A549 (cell line): Measurements from ENCODE around the gene RAD51B. TPM values are rescaled to one million over a fixed set of nuclear protein-coding genes. Genes with fewer than 3 reads are reported as not detected.

ENCODE experiments used
- ATAC-seq, 2 experiments: fragments of 200-7000 bp in 1 of 2; fragments of >200 bp in 1 of 2; cut with Nextera tagmentation in 1 of 2; cut with Tn5 transposase in 1 of 2; 3 replicates each; pipeline versions ENCODE4 v1.8.0 to v1.9.1; 2018 to 2020; ENCODE audit warnings: mild to moderate bottlenecking in 1 of 2, moderate library complexity in 1 of 2
- CTCF ChIA-PET: fragments of 300-600 bp; sonication (Branson Sonifier 250); formaldehyde crosslinking; extraction: SDS; loops from one replicate; lab custom pipeline; 2021; ENCODE audit warnings: antibody characterized with exemption, inconsistent platforms; lab: Yijun Ruan, JAX
- POLR2A ChIA-PET: fragments of 350-600 bp; formaldehyde crosslinking; extraction: SDS; loops from one replicate; lab custom pipeline; 2021; ENCODE audit warnings: antibody characterized with exemption, inconsistent platforms; lab: Yijun Ruan, JAX
- DNase-seq, 2 experiments: peaks; one replicate each; pipeline versions ENCODE4 v3.0.0 to v3.0.0-alpha.2; 2011 to 2016; ENCODE audit warnings: low read depth in 1 of 2, low spot score in 1 of 2
- FAIRE-seq: peaks from 2 replicates; lab custom pipeline; 2011; peaks lifted over from hg19 to GRCh38; lab: Jason Lieb, UNC
- H3K27ac ChIP-seq, 2 experiments: fragments of >200 bp; sonication (Bioruptor Twin); formaldehyde crosslinking; 3 replicates each; pipeline ENCODE4 v1.5.1; 2016 to 2017
- H3K4me1 ChIP-seq: fragments of >200 bp; sonication (Bioruptor Twin); formaldehyde crosslinking; 3 replicates; pipeline ENCODE4 v1.6.1; 2016
- H3K4me2 ChIP-seq: fragments of >200 bp; sonication (Bioruptor Twin); formaldehyde crosslinking; 3 replicates; pipeline ENCODE4 v1.6.1; 2016
- H3K4me3 ChIP-seq: fragments of >200 bp; sonication (Bioruptor Twin); formaldehyde crosslinking; 3 replicates; pipeline ENCODE4 v1.5.1; 2016
- H3K9me3 ChIP-seq: fragments of >200 bp; sonication (Bioruptor Twin); formaldehyde crosslinking; 3 replicates; pipeline ENCODE4 v1.6.1; 2016
- ATOH8 ChIP-seq: fragments of 250-450 bp; sonication (Bioruptor Pico); IDR thresholded peaks from 2 replicates; pipeline ENCODE4 v1.5.0; 2020; ENCODE audit warnings: low read depth, mild to moderate bottlenecking, moderate library complexity
- BCL3 ChIP-seq: fragments of >200 bp; sonication (Bioruptor Twin); formaldehyde crosslinking; IDR thresholded peaks from 3 replicates; pipeline ENCODE4 v1.6.1; 2016
- CEBPB ChIP-seq, 2 experiments: fragments of >200 bp in 1 of 2; sonication (Bioruptor Twin) in 1 of 2; formaldehyde crosslinking in 1 of 2; IDR thresholded peaks; 2 replicates each; pipeline ENCODE4 v1.6.1; 2012 to 2016
- CTCF ChIP-seq: fragments of >200 bp; sonication (Bioruptor Twin); formaldehyde crosslinking; IDR thresholded peaks from 3 replicates; pipeline ENCODE4 v1.5.1; 2016
- ELK1 ChIP-seq: fragments of 150-350 bp; IDR thresholded peaks from 2 replicates; pipeline ENCODE4 v1.6.1; 2014; ENCODE audit warnings: low read depth, mild to moderate bottlenecking, low read length
- FOSB ChIP-seq: fragments of 250-450 bp; sonication (Bioruptor Pico); IDR thresholded peaks from 2 replicates; pipeline ENCODE4 v1.5.0; 2020; ENCODE audit warnings: mild to moderate bottlenecking, moderate library complexity
- JUNB ChIP-seq: fragments of >200 bp; sonication (Bioruptor Twin); formaldehyde crosslinking; IDR thresholded peaks from 2 replicates; pipeline ENCODE4 v1.6.1; 2016
- MAZ ChIP-seq: fragments of 150-350 bp; IDR thresholded peaks from 2 replicates; pipeline ENCODE4 v1.6.1; 2014; ENCODE audit warnings: antibody characterized with exemption, low read depth, low read length, borderline replicate concordance
- NFE2L2 ChIP-seq: fragments of 150-350 bp; conservative IDR thresholded peaks from 2 replicates; pipeline ENCODE4 v1.6.1; 2014; ENCODE audit warnings: low read length
- PHF8 ChIP-seq: fragments of 200-600 bp; sonication (generic); IDR thresholded peaks from 2 replicates; pipeline ENCODE4 v1.6.1; 2016; ENCODE audit warnings: low read depth, mild to moderate bottlenecking, antibody characterized with exemption, moderate library complexity, borderline replicate concordance
- POLR2AphosphoS2 ChIP-seq: conservative IDR thresholded peaks from 2 replicates; pipeline ENCODE4 v1.6.1; 2012; ENCODE audit warnings: low read length, improper control_type of control experiment, inconsistent platforms
- RCOR1 ChIP-seq: fragments of 150-350 bp; IDR thresholded peaks from 2 replicates; pipeline ENCODE4 v1.6.1; 2014; ENCODE audit warnings: antibody characterized with exemption, low read length, low read depth
- REST ChIP-seq: fragments of 200-600 bp; sonication (generic); IDR thresholded peaks from 2 replicates; pipeline ENCODE4 v1.6.1; 2016; ENCODE audit warnings: antibody characterized with exemption, mild to moderate bottlenecking, moderate library complexity
- TP53 ChIP-seq: fragments of 250-450 bp; sonication (Bioruptor Pico); IDR thresholded peaks from 2 replicates; pipeline ENCODE4 v1.5.0; 2021; ENCODE audit warnings: mild to moderate bottlenecking, moderate library complexity
- WGBS: methylation state at CpG from one replicate; pipeline ENCODE4 v1.1.6; 2017; ENCODE audit errors: missing lambda C conversion rate; 5-methylcytosine and 5-hydroxymethylcytosine counted together
- polyA plus RNA-seq, 4 experiments: library from polyadenylated mRNA; depleted of rRNA in 3 of 4; stranded (reverse); fragments of >200 nt; fragmentation: RNase III in 1 of 4; extraction: RNeasy Plus Mini Kit Qiagen cat#74134 plus additional on column Dnase treatment in 1 of 4; gene quantifications; 2 replicates in 3 of 4; 3 replicates in 1 of 4; pipeline ENCODE4 v1.2.3, GENCODE V29; 2011 to 2017

Gene RAD51B
- polyA plus RNA-seq, 2 of the 4 experiments (the other 2 are of a cell fraction) = 7.2 to 10.8 TPM

- TF ChIP-seq CTCF (no peak), MAZ (no peak)
- TF ChIP-seq, all 56 proteins: peak for 0
Measured at GRCh38 chr14:68262567-68262966, 443.0 kb downstream of the RAD51B start (continued).

GRCh38 chr14:68263563-68264259 is 444.1 kb downstream of the RAD51B start:
- TF ChIP-seq PHF8 (no peak), RCOR1 (no peak), BCL3 (no peak), CEBPB (IDR thresholded peaks at IDR 0.05) (no peak), ATOH8 (no peak)
- peak overlapping the region; percentile 11 to 28; a peak in 3 of 6 replicates for H3K27ac ChIP-seq
- H3K4me2 ChIP-seq = no peak overlapping the region
- no peak for ATAC-seq
- no peaks in the 10 kb centered on the region for H3K9me3 ChIP-seq
- ChIA-PET POLR2A (no interaction called here), CTCF (no interaction called here)
- H3K4me3 ChIP-seq = no peak overlapping the region
- DNase-seq = no peak
- FAIRE-seq = peak; percentile 23
- 79% methylated on average over 3 of the region's 3 CpGs for WGBS
- no peaks in the 10 kb centered on the region for H3K4me1 ChIP-seq

GRCh38 chr14:68264260-68264569 is 444.6 kb downstream of the RAD51B start:
- no peaks in the 10 kb centered on the region for H3K4me1 ChIP-seq
- H3K27ac ChIP-seq = peak overlapping the region in 1 of 2 experiments; percentile 28; a peak in 2 of 6 replicates
- 97% methylated on average over 2 of the region's 2 CpGs for WGBS
- POLR2A ChIA-PET = no interaction called here
- DNase-seq (no peak), FAIRE-seq (no peak), ATAC-seq (no peak)
- TF ChIP-seq ELK1 (no peak), NFE2L2 (no peak), POLR2AphosphoS2 (no peak), JUNB (no peak), REST (no peak), FOSB (CRISPR knock-in tag) (no peak), TP53 (CRISPR knock-in tag) (no peak), ATOH8 (no peak)
- CTCF ChIA-PET = no interaction called here
- H3K9me3 ChIP-seq = no peaks in the 10 kb centered on the region
- H3K4me2 ChIP-seq = no peak overlapping the region
- H3K4me3 ChIP-seq = no peak overlapping the region
